Epithelial cell of esophagus (primary cell): ENCODE results near the gene DOCK3.
"Not testable (repeated sequence)": the region's sequence is repeated elsewhere in the genome, so short reads cannot be mapped to it uniquely, and the experiment has no call there.

Source experiments
- DNase-seq: peaks from one replicate; pipeline ENCODE4 v3.0.0; 2010; ENCODE audit warnings: low read depth
- H3K4me3 ChIP-seq: 2 replicates; pipeline ENCODE4 v1.5.1; 2011; ENCODE audit warnings: mild to moderate bottlenecking, low read length, control low read depth
- TF ChIP-seq, protein P1 (sequence below): IDR thresholded peaks from 2 replicates; pipeline ENCODE4 v1.5.1; 2011; ENCODE audit warnings: low read depth, mild to moderate bottlenecking, low read length, control low read depth, inconsistent platforms; ENCODE audit not compliant: insufficient read depth; ENCODE audit errors: missing control alignments

Gene DOCK3

DNA sequence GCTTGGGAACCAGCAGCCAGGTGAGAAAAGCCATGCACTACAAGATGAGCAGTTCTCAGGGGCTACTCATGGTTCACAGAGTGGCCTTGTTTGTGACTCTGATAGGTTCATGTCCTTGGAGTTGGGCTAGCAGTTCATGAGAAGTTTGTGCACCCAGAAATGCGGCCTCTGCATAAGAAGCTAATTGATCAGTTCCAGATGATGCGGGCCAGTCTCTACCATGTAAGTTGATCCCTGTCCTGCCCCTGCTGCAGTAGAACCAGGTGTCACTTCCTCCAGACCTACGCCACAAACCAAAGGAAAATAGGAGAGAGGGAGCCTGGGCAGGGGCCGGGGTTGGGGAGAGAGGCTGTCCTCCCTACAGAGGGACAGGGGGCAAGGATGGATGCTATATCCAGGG is 683.1 kb downstream of the DOCK3 start:
- TF ChIP-seq, protein P1, sequence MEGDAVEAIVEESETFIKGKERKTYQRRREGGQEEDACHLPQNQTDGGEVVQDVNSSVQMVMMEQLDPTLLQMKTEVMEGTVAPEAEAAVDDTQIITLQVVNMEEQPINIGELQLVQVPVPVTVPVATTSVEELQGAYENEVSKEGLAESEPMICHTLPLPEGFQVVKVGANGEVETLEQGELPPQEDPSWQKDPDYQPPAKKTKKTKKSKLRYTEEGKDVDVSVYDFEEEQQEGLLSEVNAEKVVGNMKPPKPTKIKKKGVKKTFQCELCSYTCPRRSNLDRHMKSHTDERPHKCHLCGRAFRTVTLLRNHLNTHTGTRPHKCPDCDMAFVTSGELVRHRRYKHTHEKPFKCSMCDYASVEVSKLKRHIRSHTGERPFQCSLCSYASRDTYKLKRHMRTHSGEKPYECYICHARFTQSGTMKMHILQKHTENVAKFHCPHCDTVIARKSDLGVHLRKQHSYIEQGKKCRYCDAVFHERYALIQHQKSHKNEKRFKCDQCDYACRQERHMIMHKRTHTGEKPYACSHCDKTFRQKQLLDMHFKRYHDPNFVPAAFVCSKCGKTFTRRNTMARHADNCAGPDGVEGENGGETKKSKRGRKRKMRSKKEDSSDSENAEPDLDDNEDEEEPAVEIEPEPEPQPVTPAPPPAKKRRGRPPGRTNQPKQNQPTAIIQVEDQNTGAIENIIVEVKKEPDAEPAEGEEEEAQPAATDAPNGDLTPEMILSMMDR = no peak
- no peak for DNase-seq
- no peak overlapping the region for H3K4me3 ChIP-seq

DNA sequence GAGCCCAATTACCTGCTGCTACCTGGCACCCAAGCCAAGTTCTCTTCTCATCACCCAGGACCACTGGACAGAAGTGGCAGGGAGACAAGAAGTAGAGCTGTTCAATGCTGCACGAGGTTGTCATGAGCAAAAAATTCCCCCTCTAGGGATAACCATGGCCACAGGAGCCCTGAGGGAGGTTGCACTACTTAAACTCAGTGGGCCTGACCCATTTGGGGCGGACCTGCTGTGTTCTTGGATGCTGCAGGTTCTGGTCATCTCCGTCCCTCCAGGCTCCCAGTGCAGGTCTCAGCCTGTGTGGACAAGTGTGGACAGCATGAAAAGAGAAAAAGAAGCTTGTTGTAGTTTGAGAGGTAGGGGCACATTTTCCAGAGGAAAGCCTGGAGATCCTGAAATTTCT is 684.3 kb downstream of the DOCK3 start:
- no peak for DNase-seq
- no peak overlapping the region for H3K4me3 ChIP-seq
- TF ChIP-seq, protein P1 = no peak

DNA sequence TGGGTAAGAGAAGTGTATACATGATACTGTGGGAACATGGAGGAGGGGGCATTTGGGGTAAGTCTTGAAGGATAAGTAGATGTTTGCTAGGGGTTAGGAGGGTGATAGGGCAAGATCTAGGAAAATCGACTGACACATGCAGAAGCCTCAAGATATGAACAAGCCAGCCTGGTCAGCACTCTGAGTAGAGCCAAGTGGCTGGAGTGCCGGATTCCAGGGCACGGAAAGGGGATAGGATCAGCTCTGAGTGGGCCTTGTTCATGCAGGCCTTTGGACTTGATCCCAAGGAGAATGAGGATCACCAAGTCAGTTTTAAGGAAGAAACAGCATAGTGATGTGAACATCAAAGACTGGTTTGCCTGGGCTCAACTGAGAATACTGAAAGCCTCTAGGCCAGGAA is 686.1 kb downstream of the DOCK3 start:
- TF ChIP-seq, protein P1 = no peak
- no peak for DNase-seq
- no peak overlapping the region for H3K4me3 ChIP-seq

DNA sequence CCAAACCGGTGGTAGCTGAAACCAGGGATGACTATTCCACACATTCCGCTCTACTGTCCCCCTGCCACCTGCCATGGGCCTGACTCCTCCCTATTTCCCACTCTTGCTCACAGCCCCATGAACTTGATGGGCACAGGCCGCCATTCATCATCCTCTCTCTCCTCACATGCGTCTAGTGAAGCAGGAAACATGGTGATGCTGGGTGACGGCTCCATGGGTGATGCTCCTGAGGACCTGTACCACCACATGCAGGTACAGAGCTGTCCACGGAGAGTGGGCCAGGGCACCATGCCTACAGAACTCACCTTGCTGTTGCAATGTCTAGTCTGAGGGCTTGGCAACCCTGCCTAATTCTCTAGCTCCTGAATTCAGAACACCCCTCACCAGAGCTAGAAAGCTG is 687.0 kb downstream of the DOCK3 start:
- DNase-seq = no peak
- TF ChIP-seq, protein P1 = no peak
- H3K4me3 ChIP-seq = no peak overlapping the region

DNA sequence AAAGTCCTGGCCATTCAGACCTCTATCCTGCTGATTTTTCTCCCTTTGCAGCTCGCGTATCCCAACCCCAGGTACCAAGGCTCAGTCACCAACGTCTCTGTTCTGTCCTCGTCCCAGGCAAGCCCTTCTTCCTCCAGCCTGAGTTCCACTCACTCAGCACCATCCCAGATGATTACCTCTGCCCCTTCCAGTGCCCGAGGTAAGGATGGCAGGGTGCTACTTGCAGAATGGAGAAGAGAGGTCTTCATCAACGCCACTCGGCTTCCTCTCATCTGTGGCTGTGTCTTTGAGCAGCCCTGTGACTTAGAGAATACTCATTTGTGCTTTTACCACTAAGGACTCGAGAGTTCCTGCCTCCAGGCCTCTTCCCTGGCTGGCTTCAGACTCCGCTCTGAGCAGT is 687.7 kb downstream of the DOCK3 start:
- no peak overlapping the region for H3K4me3 ChIP-seq
- DNase-seq = no peak
- TF ChIP-seq, protein P1 = no peak

DNA sequence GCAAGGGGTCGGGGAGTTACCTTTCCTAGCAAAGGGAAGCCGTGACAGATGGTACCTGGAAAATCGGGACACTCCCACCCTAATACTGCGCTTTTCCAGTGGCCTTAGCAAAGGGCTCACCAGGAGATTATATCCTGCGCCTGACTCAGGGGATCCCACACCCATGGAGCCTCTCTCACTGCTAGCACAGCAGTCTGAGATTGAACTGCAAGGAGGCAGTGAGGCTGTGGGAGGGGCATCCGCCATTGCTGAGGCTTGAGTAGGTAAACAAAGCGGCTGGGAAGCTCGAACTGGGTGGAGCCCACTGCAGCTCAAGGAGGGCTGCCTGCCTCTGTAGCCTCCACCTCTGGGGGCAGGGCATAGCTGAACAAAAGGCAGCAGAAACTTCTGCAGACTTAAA is 693.5 kb downstream of the DOCK3 start:
- H3K4me3 ChIP-seq, DNase-seq: not testable (repeated sequence)

DNA sequence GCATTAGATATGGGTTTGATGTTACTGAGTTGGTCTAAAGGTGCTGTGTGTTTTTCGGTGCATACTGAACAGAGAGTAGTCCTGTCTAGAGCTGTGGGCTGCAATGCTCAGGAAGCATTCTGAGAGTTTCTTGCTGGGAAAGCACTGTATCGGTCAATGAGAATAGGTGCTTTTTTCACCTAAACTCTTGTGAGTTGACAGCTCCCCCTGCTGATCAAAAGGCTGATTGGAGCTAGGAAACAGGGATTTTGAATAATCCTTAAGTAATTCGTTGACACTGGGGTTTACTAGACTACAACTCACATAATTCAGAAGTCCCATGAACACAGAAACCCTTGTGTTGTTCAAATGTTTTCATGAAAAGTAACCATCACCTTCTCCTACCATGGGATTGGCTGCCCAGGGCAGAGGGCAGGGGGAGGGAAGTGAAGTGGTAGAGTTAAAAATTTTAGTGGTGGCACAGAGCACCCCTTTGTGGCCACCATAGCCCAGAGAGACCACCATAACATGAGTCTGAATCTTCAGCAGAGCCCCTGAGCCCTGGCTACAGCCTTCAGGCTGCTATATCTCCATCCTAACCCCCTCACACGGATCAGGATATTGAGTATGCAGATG is 697.3 kb downstream of the DOCK3 start:
- no peak overlapping the region for H3K4me3 ChIP-seq
- TF ChIP-seq, protein P1 = peak; percentile 83
- peak; percentile 78 for DNase-seq
